ENCODE data around the gene UGT1A9. TPM values are rescaled to one million over a fixed set of nuclear protein-coding genes. Genes with fewer than 3 reads are reported as not detected.

The UGT1A9 gene
- polyA plus RNA-seq, 1 of the 3 experiments (the other 2 are of a cell fraction), result not detected

DNA sequence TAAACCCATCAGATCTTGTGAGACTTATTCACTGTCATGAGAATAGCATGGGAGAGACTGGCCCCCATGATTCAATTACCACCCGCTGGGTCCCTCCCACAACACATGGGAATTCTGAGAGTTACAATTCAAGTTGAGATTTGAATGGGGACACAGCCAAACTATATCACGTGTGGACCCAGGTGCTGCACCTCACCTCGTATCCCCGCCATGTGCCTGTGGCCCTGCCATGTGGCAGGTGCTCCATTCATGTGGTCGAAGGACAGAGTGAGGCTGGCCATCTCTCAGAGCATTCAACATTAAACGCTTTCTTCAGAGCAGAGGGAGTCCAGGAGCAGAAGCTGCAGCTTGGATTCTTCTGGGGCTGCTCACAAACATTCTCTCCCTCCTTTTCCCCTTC is 138.7 kb downstream of the UGT1A9 start:
- Histone ChIP-seq H3K4me3 (ENCODE audit: low read depth in 2 of 2, low read length in 1 of 2) (no peak overlapping the region), H3K9ac (no peak overlapping the region), H3K9me3 (no peaks in the 10 kb centered on the region; the same call in 1 of the 2 replicates), H3K79me2 (ENCODE audit: insufficient read depth) (no peaks in the 10 kb centered on the region), H3K9me2 (no peaks in the 10 kb centered on the region), H4K20me1 (ENCODE audit: insufficient read depth) (no peaks in the 10 kb centered on the region), H2AFZ (ENCODE audit: low read depth) (no peak overlapping the region), H3K36me3 (replicated peaks in 1 of 2; ENCODE audit: control insufficient read depth in 1 of 2, insufficient read depth in 2 of 2, low read length in 1 of 2) (no peaks in the 10 kb centered on the region), H3F3A (replicated peaks; ENCODE audit: insufficient read depth) (no peaks in the 10 kb centered on the region), H3K27me3 (ENCODE audit: insufficient read depth) (no peaks in the 10 kb centered on the region; the same call in 1 of the 2 replicates), H3K4me2 (no peak overlapping the region), H3K4me1 (ENCODE audit: control insufficient read depth in 1 of 2, insufficient read depth in 2 of 2, low read depth in 1 of 2, low read length in 1 of 2) (no peaks in the 10 kb centered on the region), H3K27ac (ENCODE audit: low read depth in 2 of 2, low read length in 1 of 2) (no peak overlapping the region)
- CTCF ChIA-PET, result no interaction called here
- TF ChIP-seq GABPA (IDR thresholded peaks at IDR 0.05; ENCODE audit: low read depth) (no peak), MEF2A (IDR thresholded peaks at IDR 0.05; ENCODE audit: borderline replicate concordance, low read depth) (no peak), JUND (IDR thresholded peaks at IDR 0.05) (no peak), FOXM1 (IDR thresholded peaks at IDR 0.05; ENCODE audit: low read depth) (no peak), NFIC (IDR thresholded peaks at IDR 0.05; ENCODE audit: borderline replicate concordance) (no peak), EP300 (IDR thresholded peaks at IDR 0.05; ENCODE audit: borderline replicate concordance in 1 of 2, low read depth in 1 of 2, low read length in 1 of 2) (no peak), ELF1 (IDR thresholded peaks at IDR 0.05) (no peak), SMC3 (IDR thresholded peaks at IDR 0.05; ENCODE audit: low read depth, low read length) (no peak), RAD21 (IDR thresholded peaks at IDR 0.05; ENCODE audit: low read length) (no peak), TCF12 (IDR thresholded peaks at IDR 0.05) (no peak), RFX5 (IDR thresholded peaks at IDR 0.05; ENCODE audit: low read length) (no peak)
- TF ChIP-seq, protein P1, sequence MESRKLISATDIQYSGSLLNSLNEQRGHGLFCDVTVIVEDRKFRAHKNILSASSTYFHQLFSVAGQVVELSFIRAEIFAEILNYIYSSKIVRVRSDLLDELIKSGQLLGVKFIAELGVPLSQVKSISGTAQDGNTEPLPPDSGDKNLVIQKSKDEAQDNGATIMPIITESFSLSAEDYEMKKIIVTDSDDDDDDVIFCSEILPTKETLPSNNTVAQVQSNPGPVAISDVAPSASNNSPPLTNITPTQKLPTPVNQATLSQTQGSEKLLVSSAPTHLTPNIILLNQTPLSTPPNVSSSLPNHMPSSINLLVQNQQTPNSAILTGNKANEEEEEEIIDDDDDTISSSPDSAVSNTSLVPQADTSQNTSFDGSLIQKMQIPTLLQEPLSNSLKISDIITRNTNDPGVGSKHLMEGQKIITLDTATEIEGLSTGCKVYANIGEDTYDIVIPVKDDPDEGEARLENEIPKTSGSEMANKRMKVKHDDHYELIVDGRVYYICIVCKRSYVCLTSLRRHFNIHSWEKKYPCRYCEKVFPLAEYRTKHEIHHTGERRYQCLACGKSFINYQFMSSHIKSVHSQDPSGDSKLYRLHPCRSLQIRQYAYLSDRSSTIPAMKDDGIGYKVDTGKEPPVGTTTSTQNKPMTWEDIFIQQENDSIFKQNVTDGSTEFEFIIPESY (IDR thresholded peaks at IDR 0.05; ENCODE audit: borderline replicate concordance, low read depth), result no peak
- TF ChIP-seq, protein P2, sequence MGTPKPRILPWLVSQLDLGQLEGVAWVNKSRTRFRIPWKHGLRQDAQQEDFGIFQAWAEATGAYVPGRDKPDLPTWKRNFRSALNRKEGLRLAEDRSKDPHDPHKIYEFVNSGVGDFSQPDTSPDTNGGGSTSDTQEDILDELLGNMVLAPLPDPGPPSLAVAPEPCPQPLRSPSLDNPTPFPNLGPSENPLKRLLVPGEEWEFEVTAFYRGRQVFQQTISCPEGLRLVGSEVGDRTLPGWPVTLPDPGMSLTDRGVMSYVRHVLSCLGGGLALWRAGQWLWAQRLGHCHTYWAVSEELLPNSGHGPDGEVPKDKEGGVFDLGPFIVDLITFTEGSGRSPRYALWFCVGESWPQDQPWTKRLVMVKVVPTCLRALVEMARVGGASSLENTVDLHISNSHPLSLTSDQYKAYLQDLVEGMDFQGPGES (IDR thresholded peaks at IDR 0.05; ENCODE audit: low read depth, low read length), result no peak
- TF ChIP-seq, protein P3, sequence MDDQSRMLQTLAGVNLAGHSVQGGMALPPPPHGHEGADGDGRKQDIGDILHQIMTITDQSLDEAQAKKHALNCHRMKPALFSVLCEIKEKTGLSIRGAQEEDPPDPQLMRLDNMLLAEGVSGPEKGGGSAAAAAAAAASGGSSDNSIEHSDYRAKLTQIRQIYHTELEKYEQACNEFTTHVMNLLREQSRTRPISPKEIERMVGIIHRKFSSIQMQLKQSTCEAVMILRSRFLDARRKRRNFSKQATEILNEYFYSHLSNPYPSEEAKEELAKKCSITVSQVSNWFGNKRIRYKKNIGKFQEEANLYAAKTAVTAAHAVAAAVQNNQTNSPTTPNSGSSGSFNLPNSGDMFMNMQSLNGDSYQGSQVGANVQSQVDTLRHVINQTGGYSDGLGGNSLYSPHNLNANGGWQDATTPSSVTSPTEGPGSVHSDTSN (IDR thresholded peaks at IDR 0.05), result no peak
- TF ChIP-seq, protein P4, sequence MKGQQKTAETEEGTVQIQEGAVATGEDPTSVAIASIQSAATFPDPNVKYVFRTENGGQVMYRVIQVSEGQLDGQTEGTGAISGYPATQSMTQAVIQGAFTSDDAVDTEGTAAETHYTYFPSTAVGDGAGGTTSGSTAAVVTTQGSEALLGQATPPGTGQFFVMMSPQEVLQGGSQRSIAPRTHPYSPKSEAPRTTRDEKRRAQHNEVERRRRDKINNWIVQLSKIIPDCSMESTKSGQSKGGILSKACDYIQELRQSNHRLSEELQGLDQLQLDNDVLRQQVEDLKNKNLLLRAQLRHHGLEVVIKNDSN (IDR thresholded peaks at IDR 0.05; ENCODE audit: borderline replicate concordance, low read depth), result no peak
- 54% methylated on average over 6 of the region's 6 CpGs for WGBS (ENCODE audit: low lambda C conversion rate)
- no peak for DNase-seq
- POLR2A ChIA-PET, result no interaction called here

DNA sequence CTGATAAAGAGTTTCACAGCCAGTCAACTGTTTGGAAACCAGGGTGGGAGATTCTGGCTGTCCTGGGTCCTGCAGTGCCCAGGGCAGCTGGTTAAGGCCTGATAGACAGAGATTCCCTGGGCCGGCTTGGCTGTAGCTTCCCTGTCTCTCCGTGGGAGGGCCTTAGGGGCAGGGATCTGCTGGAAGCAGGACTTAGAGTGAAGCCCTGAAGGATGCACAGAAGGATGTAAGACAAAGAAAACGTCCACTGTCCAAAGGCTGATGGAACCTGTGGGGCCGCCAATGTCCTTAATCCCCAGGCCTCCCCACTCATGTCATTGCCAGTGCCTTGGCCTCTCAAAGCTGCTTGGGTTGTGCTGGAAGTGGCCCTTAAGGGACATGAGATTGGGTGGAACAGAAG is 139.4 kb downstream of the UGT1A9 start:
- WGBS (ENCODE audit: low lambda C conversion rate), result 66% methylated on average over 3 of the region's 4 CpGs
- Histone ChIP-seq H2AFZ (ENCODE audit: low read depth) (no peak overlapping the region), H3K9ac (no peak overlapping the region), H3K4me2 (no peak overlapping the region), H3F3A (replicated peaks; ENCODE audit: insufficient read depth) (no peaks in the 10 kb centered on the region), H4K20me1 (ENCODE audit: insufficient read depth) (no peaks in the 10 kb centered on the region), H3K4me3 (ENCODE audit: low read depth in 2 of 2, low read length in 1 of 2) (no peak overlapping the region), H3K79me2 (ENCODE audit: insufficient read depth) (no peaks in the 10 kb centered on the region), H3K4me1 (ENCODE audit: control insufficient read depth in 1 of 2, insufficient read depth in 2 of 2, low read depth in 1 of 2, low read length in 1 of 2) (no peaks in the 10 kb centered on the region), H3K36me3 (replicated peaks in 1 of 2; ENCODE audit: control insufficient read depth in 1 of 2, insufficient read depth in 2 of 2, low read length in 1 of 2) (no peaks in the 10 kb centered on the region), H3K27ac (ENCODE audit: low read depth in 2 of 2, low read length in 1 of 2) (no peak overlapping the region), H3K9me2 (no peaks in the 10 kb centered on the region), H3K9me3 (no peaks in the 10 kb centered on the region; the same call in 1 of the 2 replicates), H3K27me3 (ENCODE audit: insufficient read depth) (no peaks in the 10 kb centered on the region; the same call in 1 of the 2 replicates)
- POLR2A ChIA-PET, result no interaction called here
- CTCF ChIA-PET, result no interaction called here
- DNase-seq, result no peak
- TF ChIP-seq TAF1 (IDR thresholded peaks at IDR 0.05; ENCODE audit: borderline replicate concordance, low read depth, low read length) (no peak), ELF1 (IDR thresholded peaks at IDR 0.05) (no peak), FOSL2 (IDR thresholded peaks at IDR 0.05; ENCODE audit: borderline replicate concordance, low read depth) (no peak), MEF2A (IDR thresholded peaks at IDR 0.05; ENCODE audit: borderline replicate concordance, low read depth) (no peak), RXRA (IDR thresholded peaks at IDR 0.05; ENCODE audit: borderline replicate concordance, low read depth) (no peak), NRF1 (IDR thresholded peaks at IDR 0.05; ENCODE audit: low read depth, low read length) (no peak), RAD21 (IDR thresholded peaks at IDR 0.05; ENCODE audit: low read length) (no peak), RCOR1 (IDR thresholded peaks at IDR 0.05; ENCODE audit: low read length) (no peak)
- TF ChIP-seq, protein P5, sequence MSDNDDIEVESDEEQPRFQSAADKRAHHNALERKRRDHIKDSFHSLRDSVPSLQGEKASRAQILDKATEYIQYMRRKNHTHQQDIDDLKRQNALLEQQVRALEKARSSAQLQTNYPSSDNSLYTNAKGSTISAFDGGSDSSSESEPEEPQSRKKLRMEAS (IDR thresholded peaks at IDR 0.05; ENCODE audit: low read depth), result no peak
- TF ChIP-seq, protein P6, sequence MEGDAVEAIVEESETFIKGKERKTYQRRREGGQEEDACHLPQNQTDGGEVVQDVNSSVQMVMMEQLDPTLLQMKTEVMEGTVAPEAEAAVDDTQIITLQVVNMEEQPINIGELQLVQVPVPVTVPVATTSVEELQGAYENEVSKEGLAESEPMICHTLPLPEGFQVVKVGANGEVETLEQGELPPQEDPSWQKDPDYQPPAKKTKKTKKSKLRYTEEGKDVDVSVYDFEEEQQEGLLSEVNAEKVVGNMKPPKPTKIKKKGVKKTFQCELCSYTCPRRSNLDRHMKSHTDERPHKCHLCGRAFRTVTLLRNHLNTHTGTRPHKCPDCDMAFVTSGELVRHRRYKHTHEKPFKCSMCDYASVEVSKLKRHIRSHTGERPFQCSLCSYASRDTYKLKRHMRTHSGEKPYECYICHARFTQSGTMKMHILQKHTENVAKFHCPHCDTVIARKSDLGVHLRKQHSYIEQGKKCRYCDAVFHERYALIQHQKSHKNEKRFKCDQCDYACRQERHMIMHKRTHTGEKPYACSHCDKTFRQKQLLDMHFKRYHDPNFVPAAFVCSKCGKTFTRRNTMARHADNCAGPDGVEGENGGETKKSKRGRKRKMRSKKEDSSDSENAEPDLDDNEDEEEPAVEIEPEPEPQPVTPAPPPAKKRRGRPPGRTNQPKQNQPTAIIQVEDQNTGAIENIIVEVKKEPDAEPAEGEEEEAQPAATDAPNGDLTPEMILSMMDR (IDR thresholded peaks at IDR 0.05), result no peak
- TF ChIP-seq, protein P3 (IDR thresholded peaks at IDR 0.05), result no peak
